ENCODE data around the gene GRM7. TPM values are rescaled to one million over a fixed set of nuclear protein-coding genes. Genes with fewer than 3 reads are reported as not detected.

The GRM7 gene
- polyA plus RNA-seq, 1 experiment = not detected

GRCh38 chr3:7630925-7631324 is 770.0 kb downstream of the GRM7 start:
- ChIA-PET CTCF (no interaction called here), POLR2A (no interaction called here)
- TF ChIP-seq, protein P1, sequence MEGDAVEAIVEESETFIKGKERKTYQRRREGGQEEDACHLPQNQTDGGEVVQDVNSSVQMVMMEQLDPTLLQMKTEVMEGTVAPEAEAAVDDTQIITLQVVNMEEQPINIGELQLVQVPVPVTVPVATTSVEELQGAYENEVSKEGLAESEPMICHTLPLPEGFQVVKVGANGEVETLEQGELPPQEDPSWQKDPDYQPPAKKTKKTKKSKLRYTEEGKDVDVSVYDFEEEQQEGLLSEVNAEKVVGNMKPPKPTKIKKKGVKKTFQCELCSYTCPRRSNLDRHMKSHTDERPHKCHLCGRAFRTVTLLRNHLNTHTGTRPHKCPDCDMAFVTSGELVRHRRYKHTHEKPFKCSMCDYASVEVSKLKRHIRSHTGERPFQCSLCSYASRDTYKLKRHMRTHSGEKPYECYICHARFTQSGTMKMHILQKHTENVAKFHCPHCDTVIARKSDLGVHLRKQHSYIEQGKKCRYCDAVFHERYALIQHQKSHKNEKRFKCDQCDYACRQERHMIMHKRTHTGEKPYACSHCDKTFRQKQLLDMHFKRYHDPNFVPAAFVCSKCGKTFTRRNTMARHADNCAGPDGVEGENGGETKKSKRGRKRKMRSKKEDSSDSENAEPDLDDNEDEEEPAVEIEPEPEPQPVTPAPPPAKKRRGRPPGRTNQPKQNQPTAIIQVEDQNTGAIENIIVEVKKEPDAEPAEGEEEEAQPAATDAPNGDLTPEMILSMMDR (IDR thresholded peaks at IDR 0.05; ENCODE audit: low read depth, low read length) = no peak
- no peak overlapping the region for H3K4me3 ChIP-seq (ENCODE audit: low read depth, low read length)
- no peak overlapping the region for H3K27ac ChIP-seq (ENCODE audit: low read depth, low read length)
- no peak for DNase-seq (ENCODE audit: low read depth, low spot score)
- no peaks in the 10 kb centered on the region for H3K27me3 ChIP-seq (ENCODE audit: control insufficient read depth, insufficient read depth, low read length)
- peaks cover 14% of the 10 kb centered on the region for H3K9me3 ChIP-seq (ENCODE audit: control insufficient read depth, insufficient read depth, low read length)

GRCh38 chr3:7632305-7632704 is 771.4 kb downstream of the GRM7 start:
- no peak for DNase-seq (ENCODE audit: low read depth, low spot score)
- no peak overlapping the region for H3K27ac ChIP-seq (ENCODE audit: low read depth, low read length)
- H3K9me3 ChIP-seq (ENCODE audit: control insufficient read depth, insufficient read depth, low read length) = peaks cover 9% of the 10 kb centered on the region
- ChIA-PET CTCF (no interaction called here), POLR2A (no interaction called here)
- no peak overlapping the region for H3K4me3 ChIP-seq (ENCODE audit: low read depth, low read length)
- H3K27me3 ChIP-seq (ENCODE audit: control insufficient read depth, insufficient read depth, low read length) = no peaks in the 10 kb centered on the region
- TF ChIP-seq, protein P1 (IDR thresholded peaks at IDR 0.05; ENCODE audit: low read depth, low read length) = no peak

DNA sequence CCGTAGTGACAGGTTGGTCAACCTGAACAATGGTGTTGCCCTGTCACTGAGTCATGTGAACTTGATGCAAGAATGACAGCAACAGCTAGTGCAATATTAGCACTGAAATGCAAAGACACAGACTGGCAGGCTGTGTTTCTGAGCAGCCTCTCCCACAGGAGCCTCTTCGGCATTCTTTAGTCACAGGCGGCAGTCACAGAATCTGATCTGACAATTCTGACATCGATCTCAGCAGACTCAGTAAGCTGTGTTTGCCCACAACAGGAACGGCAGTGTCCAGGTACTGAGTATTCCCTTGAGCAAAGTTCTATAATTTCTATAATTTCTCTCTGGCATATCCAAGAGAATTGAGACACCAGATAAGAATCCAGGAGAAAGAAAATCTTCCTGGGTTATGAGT is 776.8 kb downstream of the GRM7 start:
- DNase-seq (ENCODE audit: low read depth, low spot score) = no peak
- no peak overlapping the region for H3K27ac ChIP-seq (ENCODE audit: low read depth, low read length)
- H3K9me3 ChIP-seq (ENCODE audit: control insufficient read depth, insufficient read depth, low read length) = peaks cover 8% of the 10 kb centered on the region
- H3K4me3 ChIP-seq (ENCODE audit: low read depth, low read length) = no peak overlapping the region
- TF ChIP-seq, protein P1 (IDR thresholded peaks at IDR 0.05; ENCODE audit: low read depth, low read length) = no peak
- no peaks in the 10 kb centered on the region for H3K27me3 ChIP-seq (ENCODE audit: control insufficient read depth, insufficient read depth, low read length)
- ChIA-PET CTCF (no interaction called here), POLR2A (no interaction called here)

DNA sequence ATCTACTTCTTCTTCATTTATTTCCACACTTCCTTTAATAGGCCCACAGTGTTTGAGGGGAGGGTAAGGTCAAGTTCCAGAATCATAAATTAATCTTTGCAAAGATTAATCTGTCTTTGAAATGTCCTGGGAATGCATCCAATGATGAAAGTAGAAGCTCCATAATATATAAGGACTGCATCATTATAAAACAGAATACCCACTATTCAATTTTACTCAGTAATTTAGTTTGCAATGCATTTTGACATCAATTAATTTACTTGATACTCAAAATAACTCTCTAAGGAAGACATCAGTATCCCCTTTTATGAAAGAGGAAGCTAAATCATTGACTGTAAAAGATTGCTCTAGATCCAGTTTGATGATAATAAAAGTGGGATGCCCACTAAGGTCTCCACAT is 777.2 kb downstream of the GRM7 start:
- no peak for DNase-seq (ENCODE audit: low read depth, low spot score)
- Histone ChIP-seq H3K27ac (ENCODE audit: low read depth, low read length) (no peak overlapping the region), H3K9me3 (ENCODE audit: control insufficient read depth, insufficient read depth, low read length) (peaks cover 8% of the 10 kb centered on the region), H3K27me3 (ENCODE audit: control insufficient read depth, insufficient read depth, low read length) (no peaks in the 10 kb centered on the region), H3K4me3 (ENCODE audit: low read depth, low read length) (no peak overlapping the region)
- TF ChIP-seq, protein P1 (IDR thresholded peaks at IDR 0.05; ENCODE audit: low read depth, low read length) = no peak
- ChIA-PET POLR2A (no interaction called here), CTCF (no interaction called here)

DNA sequence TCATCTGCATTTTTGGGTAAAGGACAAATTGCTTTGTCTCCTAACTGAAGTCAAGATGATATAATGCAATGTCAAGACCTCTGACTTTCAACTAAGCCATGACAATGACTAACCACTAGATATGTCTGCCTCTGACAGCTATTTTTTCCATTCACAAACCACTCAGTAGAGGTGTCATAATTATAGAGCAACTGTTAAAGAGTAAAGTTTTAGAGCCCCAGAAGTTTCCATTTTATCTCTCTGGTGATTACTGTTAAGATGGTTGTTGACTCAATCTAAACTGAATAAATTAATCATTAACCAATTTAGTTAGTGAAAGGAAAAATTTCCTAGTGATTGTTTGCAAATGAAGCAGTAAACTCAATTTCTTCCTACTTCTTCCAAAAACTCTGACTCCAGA is 779.9 kb downstream of the GRM7 start:
- no peak for DNase-seq (ENCODE audit: low read depth, low spot score)
- H3K27ac ChIP-seq (ENCODE audit: low read depth, low read length) = no peak overlapping the region
- CTCF ChIA-PET = no interaction called here
- H3K27me3 ChIP-seq (ENCODE audit: control insufficient read depth, insufficient read depth, low read length) = no peaks in the 10 kb centered on the region
- peaks cover 7% of the 10 kb centered on the region; the same call in 1 of the 2 replicates for H3K9me3 ChIP-seq (ENCODE audit: control insufficient read depth, insufficient read depth, low read length)
- no peak overlapping the region for H3K4me3 ChIP-seq (ENCODE audit: low read depth, low read length)
- POLR2A ChIA-PET = no interaction called here
- TF ChIP-seq, protein P1 (IDR thresholded peaks at IDR 0.05; ENCODE audit: low read depth, low read length) = no peak

Measured in AG04450 (cell line).